Endothelial cell of umbilical vein (primary cell): Measurements from ENCODE around the gene SLC38A9. TPM values are rescaled to one million over a fixed set of nuclear protein-coding genes. Genes with fewer than 3 reads are reported as not detected.

Source experiments
- BruUV-seq: library from RNA; stranded (reverse); fragments of 400-500 nt; replicated peaks from 2 replicates; lab custom pipeline; 2021; lab: Mats Ljungman, UMichigan
- CTCF ChIA-PET: fragments of 300-600, 350-600 bp; sonication (Branson Sonifier 250); formaldehyde crosslinking; loops from one replicate; lab custom pipeline; 2021; ENCODE audit warnings: antibody characterized with exemption, inconsistent platforms; lab: Charles Lee
- POLR2A ChIA-PET: fragments of 300-600, 350-600 bp; sonication (Branson Sonifier 250); formaldehyde crosslinking; loops from one replicate; lab custom pipeline; 2021; ENCODE audit warnings: antibody characterized with exemption, inconsistent platforms; lab: Charles Lee
- DNase-seq: peaks from one replicate; pipeline ENCODE4 v3.0.0-alpha.2; 2011; ENCODE audit warnings: low read depth, low spot score
- FAIRE-seq: peaks from 2 replicates; lab custom pipeline; 2011; peaks lifted over from hg19 to GRCh38; lab: Jason Lieb, UNC
- H2AFZ ChIP-seq: 2 replicates; pipeline ENCODE4 v1.6.0; 2012; ENCODE audit warnings: low read depth, low read length, control low read depth, inconsistent platforms
- H3K27ac ChIP-seq: 2 replicates; pipeline ENCODE4 v1.5.1; 2011; ENCODE audit warnings: low read depth, mild to moderate bottlenecking, control low read depth, low read length, moderate library complexity; ENCODE audit not compliant: insufficient read depth
- H3K27me3 ChIP-seq, 2 experiments: 2 replicates each; pipeline versions ENCODE4 v1.6.0 to v1.6.1; 2011; ENCODE audit warnings: low read length in 2 of 2, mixed read lengths in 1 of 2; ENCODE audit not compliant: control insufficient read depth in 2 of 2, insufficient read depth in 2 of 2
- H3K36me3 ChIP-seq, 2 experiments: 2 replicates in 1 of 2; 3 replicates in 1 of 2; pipeline ENCODE4 v1.5.1; 2011; ENCODE audit warnings: low read length in 2 of 2, mild to moderate bottlenecking in 1 of 2, moderate library complexity in 1 of 2; ENCODE audit not compliant: control insufficient read depth in 2 of 2, insufficient read depth in 2 of 2; ENCODE audit errors: extremely low read depth in 1 of 2
- H3K4me1 ChIP-seq: 3 replicates; pipeline ENCODE4 v1.5.1; 2011; ENCODE audit warnings: mild to moderate bottlenecking, low read length; ENCODE audit not compliant: control insufficient read depth, insufficient read depth; ENCODE audit errors: extremely low read depth
- H3K4me2 ChIP-seq: 2 replicates; pipeline ENCODE4 v1.6.1; 2011; ENCODE audit warnings: low read length, control low read depth, mixed read lengths; ENCODE audit not compliant: insufficient read depth
- H3K4me3 ChIP-seq, 3 experiments: fragments of 200-600 bp in 1 of 3; sonication (generic), shearing (Covaris generic) in 1 of 3; replicated peaks in 1 of 3; 2 replicates each; pipeline ENCODE4 v1.5.1; 2011 to 2016; ENCODE audit warnings: control low read depth in 3 of 3, low read length in 3 of 3, mild to moderate bottlenecking in 2 of 3, inconsistent platforms in 1 of 3, low read depth in 1 of 3, moderate library complexity in 1 of 3; ENCODE audit not compliant: insufficient read depth in 1 of 3
- H3K79me2 ChIP-seq: 2 replicates; pipeline ENCODE4 v1.6.0; 2012; ENCODE audit warnings: low read length, inconsistent platforms; ENCODE audit not compliant: control insufficient read depth, insufficient read depth
- H3K9ac ChIP-seq: replicated peaks from 2 replicates; pipeline ENCODE3; 2011; ENCODE audit warnings: low read length, control low read depth; ENCODE audit not compliant: insufficient read depth; ENCODE audit errors: extremely low read depth
- H3K9me1 ChIP-seq: replicated peaks from 3 replicates; pipeline ENCODE4 v1.6.0; 2011; ENCODE audit warnings: mild to moderate bottlenecking, low read length; ENCODE audit not compliant: control insufficient read depth, insufficient read depth; ENCODE audit errors: extremely low read depth
- H3K9me3 ChIP-seq: replicated peaks from 2 replicates; pipeline ENCODE4 v1.5.1; 2012; ENCODE audit warnings: low read length, inconsistent platforms; ENCODE audit not compliant: control insufficient read depth, insufficient read depth
- H4K20me1 ChIP-seq: replicated peaks from 2 replicates; pipeline ENCODE3; 2011; ENCODE audit warnings: mild to moderate bottlenecking, low read length; ENCODE audit not compliant: control insufficient read depth, insufficient read depth; ENCODE audit errors: extremely low read depth
- EZH2 ChIP-seq: IDR thresholded peaks from 2 replicates; pipeline ENCODE4 v1.6.1; 2012; ENCODE audit warnings: borderline replicate concordance, low read depth, mild to moderate bottlenecking, moderate library complexity, low read length, inconsistent platforms; ENCODE audit not compliant: severe bottlenecking
- FOS ChIP-seq: IDR thresholded peaks from 2 replicates; pipeline ENCODE4 v1.6.1; 2011; ENCODE audit warnings: mild to moderate bottlenecking, low read length, moderate library complexity, borderline replicate concordance; ENCODE audit not compliant: insufficient read depth
- GATA2 ChIP-seq: IDR thresholded peaks from 2 replicates; pipeline ENCODE4 v1.7.0; 2011; ENCODE audit warnings: low read depth, mild to moderate bottlenecking, moderate library complexity, mixed read lengths, low read length; ENCODE audit not compliant: insufficient read length, insufficient read depth
- POLR2A ChIP-seq: IDR thresholded peaks from 2 replicates; pipeline ENCODE4 v1.6.1; 2012; ENCODE audit warnings: low read depth, mild to moderate bottlenecking, control low read depth, low read length
- dilution Hi-C: fragments of 300-500 bp; cut with MboI; formaldehyde crosslinking; loops from one replicate; pipeline ENCODE4 v1.15.0; 2019; ENCODE audit warnings: low sequenced_read_pairs; ENCODE audit not compliant: extremely low pct_ligation_motif_present
- intact Hi-C: fragments of 100-400 bp; cut with micrococcal nuclease; formaldehyde crosslinking; loops from one replicate; pipeline ENCODE4 v1.10.0; 2022
- polyA plus RNA-seq, 4 experiments: library from polyadenylated mRNA; depleted of rRNA in 3 of 4; stranded (reverse) in 3 of 4; unstranded in 1 of 4; fragments of >200 nt; gene quantifications; 2 replicates each; pipeline versions ENCODE4 v1.2.1 to v1.2.3, GENCODE V29; 2011 to 2012; ENCODE audit warnings: missing spikeins in 1 of 4
- total RNA-seq: library from RNA; stranded (reverse); gene quantifications from 2 replicates; pipeline ENCODE4 v1.2.3, GENCODE V29; 2021
- TF ChIP-seq, protein P1 (sequence below), 2 donors: IDR thresholded peaks; 1 replicate in 1 of 2; 2 replicates in 1 of 2; pipeline ENCODE4 v1.5.1; 2011; ENCODE audit warnings: low read length in 2 of 2, mild to moderate bottlenecking in 2 of 2, moderate library complexity in 2 of 2, control low read depth in 1 of 2, inconsistent platforms in 1 of 2, low read depth in 1 of 2; ENCODE audit not compliant: insufficient read depth in 1 of 2; ENCODE audit errors: extremely low read depth in 1 of 2
- TF ChIP-seq, protein P2 (sequence below): IDR thresholded peaks from 2 replicates; pipeline ENCODE4 v1.6.1; 2011; ENCODE audit not compliant: insufficient read depth, insufficient read length

SLC38A9 gene
- total and polyA plus RNA-seq, 2 donors (not counting 3 experiments of a cell fraction or from before 2014, with no cell fraction given) = 14.1 to 24.9 TPM

DNA sequence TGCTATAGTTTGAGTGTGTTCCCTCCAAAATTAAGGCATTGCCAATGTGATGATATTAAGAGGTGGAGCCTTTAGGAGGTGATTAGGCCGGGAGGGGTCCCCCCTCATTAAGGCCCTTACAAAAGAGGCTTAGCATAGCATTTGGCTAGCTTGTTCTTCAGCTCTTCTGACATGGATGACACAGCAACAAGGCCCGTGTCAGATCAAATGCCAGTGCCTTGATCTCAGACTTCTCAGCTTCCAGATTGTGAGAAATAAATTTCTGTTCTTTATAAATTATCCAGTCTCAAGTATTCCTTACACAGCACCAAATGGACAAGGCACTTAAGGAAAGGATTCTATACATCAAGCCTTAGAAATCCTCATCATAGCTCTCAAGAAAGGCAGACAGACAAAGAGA is 31.8 kb downstream of the SLC38A9 start:
- ChIA-PET CTCF (interaction anchor here (5.1 kb wide), 1 partner anchor 12 kb away, joined by 27 read pairs; no protein-coding TSS in a partner anchor), POLR2A (no interaction called here)
- no peaks in the 10 kb centered on the region for H3K4me1 ChIP-seq
- no peak overlapping the region for H3K4me2 ChIP-seq
- H3K79me2 ChIP-seq = no peaks in the 10 kb centered on the region
- no peak overlapping the region for H2AFZ ChIP-seq
- no peak for TF ChIP-seq FOS
- no peak for TF ChIP-seq GATA2
- TF ChIP-seq, protein P1, sequence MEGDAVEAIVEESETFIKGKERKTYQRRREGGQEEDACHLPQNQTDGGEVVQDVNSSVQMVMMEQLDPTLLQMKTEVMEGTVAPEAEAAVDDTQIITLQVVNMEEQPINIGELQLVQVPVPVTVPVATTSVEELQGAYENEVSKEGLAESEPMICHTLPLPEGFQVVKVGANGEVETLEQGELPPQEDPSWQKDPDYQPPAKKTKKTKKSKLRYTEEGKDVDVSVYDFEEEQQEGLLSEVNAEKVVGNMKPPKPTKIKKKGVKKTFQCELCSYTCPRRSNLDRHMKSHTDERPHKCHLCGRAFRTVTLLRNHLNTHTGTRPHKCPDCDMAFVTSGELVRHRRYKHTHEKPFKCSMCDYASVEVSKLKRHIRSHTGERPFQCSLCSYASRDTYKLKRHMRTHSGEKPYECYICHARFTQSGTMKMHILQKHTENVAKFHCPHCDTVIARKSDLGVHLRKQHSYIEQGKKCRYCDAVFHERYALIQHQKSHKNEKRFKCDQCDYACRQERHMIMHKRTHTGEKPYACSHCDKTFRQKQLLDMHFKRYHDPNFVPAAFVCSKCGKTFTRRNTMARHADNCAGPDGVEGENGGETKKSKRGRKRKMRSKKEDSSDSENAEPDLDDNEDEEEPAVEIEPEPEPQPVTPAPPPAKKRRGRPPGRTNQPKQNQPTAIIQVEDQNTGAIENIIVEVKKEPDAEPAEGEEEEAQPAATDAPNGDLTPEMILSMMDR (IDR thresholded peaks at IDR 0.05; ENCODE audit: extremely low read depth in 1 of 2, insufficient read depth in 1 of 2, low read depth in 1 of 2, low read length in 2 of 2) = no peak
- TF ChIP-seq EZH2 = no peak
- TF ChIP-seq, protein P2, sequence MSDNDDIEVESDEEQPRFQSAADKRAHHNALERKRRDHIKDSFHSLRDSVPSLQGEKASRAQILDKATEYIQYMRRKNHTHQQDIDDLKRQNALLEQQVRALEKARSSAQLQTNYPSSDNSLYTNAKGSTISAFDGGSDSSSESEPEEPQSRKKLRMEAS = no peak
- no peak for TF ChIP-seq POLR2A
- no peaks in the 10 kb centered on the region for H4K20me1 ChIP-seq
- H3K27ac ChIP-seq = no peak overlapping the region
- BruUV-seq = no TSS peak
- H3K4me3 ChIP-seq = no peak overlapping the region
- intact Hi-C loops (no loop called here), dilution Hi-C loops (no loop called here)
- no peak overlapping the region for H3K9ac ChIP-seq
- no peaks in the 10 kb centered on the region for H3K9me3 ChIP-seq
- H3K9me1 ChIP-seq = no peaks in the 10 kb centered on the region
- no peaks in the 10 kb centered on the region for H3K36me3 ChIP-seq
- H3K27me3 ChIP-seq = no peaks in the 10 kb centered on the region
- DNase-seq = no peak
- FAIRE-seq = no peak
